NK-92 treated with Interleukin-12 subunit alpha and Interleukin-12 subunit beta, amount 100 ng/mL, for 24 hours (cell line): ENCODE data around the gene APOH.

Source experiments
- DNase-seq: peaks from one replicate; lab custom pipeline; 2025; lab: John Stamatoyannopoulos, UW

APOH gene

GRCh38 chr17:66235377-66235994, 6.3 kb upstream of the APOH start:
- DNase-seq: no peak

GRCh38 chr17:66234611-66235010, 5.4 kb upstream of the APOH start:
- no peak for DNase-seq

DNA sequence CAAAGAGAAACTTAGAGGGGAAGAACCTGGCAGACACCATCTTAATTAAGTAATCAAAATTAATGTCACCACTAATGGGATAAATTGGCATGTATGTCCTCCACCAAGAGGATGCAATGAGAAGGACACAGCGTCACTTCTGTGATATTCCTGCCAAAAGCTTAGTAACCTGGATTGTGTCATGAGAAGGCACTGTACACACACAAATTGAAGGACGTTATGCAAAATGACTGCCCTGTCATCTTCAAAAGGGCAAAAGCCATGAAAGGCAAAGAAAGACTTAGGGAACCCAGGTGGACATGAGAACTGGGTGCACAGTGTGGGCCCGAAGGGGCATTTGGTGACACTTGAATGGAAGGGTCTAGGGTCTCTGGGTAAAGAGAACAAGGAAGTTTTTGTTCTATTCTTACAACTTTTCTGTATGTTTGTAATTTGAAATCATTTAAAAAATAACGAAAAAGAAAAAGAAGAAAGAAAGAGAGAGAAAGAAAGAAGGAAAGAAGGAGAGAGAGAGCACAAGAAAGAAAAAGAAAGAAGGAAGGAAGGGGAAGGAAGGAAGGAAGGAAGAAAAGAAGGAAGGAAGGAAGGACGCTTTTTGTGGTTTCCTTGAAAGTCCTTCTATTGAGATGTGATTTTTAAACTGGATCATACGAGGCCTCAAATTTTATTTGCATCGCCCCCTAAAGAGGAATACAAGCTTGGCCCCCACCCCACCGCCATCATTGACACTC, 4.0 kb upstream of the APOH start:
- DNase-seq: no peak

GRCh38 chr17:66230922-66231591, 1.8 kb upstream of the APOH start:
- no peak for DNase-seq

DNA sequence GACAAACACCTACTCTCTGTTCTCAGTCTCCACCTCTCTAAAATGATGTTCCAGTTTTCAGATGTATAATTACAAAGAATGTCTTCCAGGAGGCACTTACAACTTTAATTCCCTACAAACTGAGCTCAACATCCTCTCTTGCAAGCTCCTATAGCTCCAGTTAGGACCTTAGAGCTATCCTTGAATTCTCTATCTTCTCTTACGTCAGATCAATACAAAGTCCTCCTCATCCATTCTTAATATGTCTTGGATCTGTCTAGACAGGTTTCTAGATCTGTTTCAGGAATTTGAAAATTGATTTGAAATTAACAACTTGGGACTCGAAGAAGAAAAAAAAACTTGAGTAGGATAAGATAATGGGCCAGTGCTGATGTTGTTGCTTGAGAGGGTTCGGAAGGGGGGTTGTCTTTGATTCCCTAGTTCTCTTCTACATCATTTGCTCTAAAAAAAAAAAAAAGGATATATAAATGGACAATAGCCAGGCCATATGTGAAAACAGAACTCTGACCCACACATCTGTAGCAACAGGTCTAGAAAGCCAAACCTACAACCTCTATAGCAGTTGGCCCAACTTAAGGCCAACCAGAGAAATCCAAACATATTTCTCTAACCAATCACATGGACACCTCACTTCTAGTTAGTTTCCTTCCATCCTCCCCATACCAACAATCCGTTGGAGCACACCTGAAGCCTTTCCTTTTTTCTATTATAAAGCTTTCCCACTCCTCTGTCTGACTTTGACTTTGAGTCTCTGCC, 746 bp upstream of the APOH start:
- no peak for DNase-seq

GRCh38 chr17:66227212-66228045, 1.8 kb downstream of the APOH start:
- no peak for DNase-seq

DNA sequence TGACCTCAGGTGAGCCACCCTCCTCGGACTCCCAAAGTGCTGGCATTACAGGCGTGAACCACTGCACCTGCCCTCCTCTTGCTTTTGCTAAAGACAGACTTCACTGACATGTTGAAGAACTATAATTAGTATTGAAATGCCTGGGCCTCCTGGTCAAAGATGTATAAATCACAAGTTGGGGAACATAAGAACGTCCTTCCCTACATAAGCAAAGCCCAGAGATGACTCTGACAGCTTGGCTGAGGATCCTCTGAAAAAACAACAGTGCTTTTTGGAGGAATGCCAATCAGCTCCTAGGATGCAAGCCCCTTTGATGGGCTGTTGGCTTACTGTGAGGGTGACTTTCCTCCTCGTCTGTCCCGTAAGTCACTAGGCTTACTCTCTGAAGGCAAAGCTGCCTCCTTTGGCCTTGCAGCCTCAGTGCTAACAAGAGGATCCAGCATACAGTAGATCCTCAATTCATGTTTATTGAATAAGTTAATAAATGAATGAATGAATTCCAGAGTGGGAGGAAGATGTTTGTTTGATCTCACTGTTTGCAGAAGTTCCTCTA, 6.3 kb downstream of the APOH start:
- DNase-seq: no peak

DNA sequence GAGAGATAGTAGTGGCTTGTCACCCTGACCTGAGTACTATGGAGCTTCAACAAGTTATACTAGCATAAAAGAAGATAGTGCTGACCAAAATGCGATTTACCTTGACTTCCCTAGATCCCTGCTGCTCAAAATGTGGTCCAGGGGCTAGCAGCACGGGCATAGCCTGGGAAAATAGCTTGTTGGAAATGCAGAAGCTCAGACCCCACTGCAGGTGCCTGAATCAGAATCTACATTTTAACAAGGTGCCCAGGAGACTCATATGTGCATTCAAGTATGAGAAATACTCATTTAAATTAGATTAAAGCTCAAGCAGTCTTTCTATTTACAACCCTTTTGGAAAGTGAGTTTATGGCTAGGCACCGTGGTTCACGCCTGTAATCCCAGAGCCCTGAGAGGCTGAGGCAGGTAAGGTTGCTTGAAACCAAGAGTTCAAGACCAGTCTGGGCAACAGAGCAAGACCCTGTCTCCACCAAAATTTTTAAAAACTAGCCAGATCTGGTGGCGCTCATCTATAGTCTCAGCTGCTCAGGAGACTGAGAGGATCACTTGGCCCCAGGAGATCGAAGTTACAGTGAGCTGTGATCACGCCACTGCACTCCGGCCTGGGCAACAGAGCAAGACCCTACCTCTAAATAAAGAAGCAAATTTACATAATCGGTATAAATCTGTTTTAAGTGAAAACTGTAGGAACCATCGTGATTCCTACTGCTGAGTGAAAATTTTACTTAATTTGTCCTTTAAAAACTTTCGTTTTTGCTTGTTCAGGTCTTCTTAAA, 7.3 kb downstream of the APOH start:
- no peak for DNase-seq

DNA sequence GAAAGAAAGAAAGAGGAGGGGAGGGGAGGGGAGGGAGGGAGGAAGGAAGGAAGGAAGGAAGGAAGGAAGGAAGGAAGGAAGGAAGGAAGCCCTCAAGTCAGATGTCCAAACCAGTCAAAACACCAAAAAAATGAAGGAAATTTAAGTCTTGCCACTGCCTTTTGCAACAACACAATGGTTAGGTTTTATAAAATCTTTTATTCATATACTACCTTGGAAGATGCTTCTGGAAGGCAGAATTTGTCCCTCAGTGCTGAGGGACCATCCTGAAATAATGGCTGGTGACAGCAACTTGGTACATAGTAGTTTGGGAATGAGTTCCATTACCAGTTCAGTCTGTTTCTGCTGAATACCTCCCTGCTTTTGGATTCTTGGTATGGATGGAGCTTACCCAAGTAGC, 7.9 kb downstream of the APOH start:
- no peak for DNase-seq

- DNase-seq: no peak
These were observed 9.0 kb downstream of the APOH start for GRCh38 chr17:66220079-66220835.

DNA sequence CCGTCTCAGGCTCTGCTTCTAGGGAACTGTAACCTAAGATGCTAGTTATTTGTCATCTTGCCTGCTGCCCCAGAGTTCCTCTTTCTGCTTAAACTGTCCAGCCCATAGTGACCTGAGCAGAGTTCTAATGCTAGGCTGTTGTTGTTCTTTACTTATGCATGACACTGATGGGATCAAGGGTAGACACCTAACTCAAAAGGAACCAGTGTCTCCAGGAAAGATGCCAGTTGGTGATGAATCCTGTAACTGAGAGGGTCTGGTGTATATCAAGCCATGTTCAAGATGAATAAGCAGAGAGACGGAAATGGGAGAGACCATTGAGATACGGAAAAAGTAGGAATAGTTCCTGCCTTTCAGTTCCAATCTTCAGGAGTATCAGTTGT, 13.7 kb downstream of the APOH start:
- DNase-seq: no peak

GRCh38 chr17:66214884-66215528, 14.2 kb downstream of the APOH start:
- no peak for DNase-seq

DNA sequence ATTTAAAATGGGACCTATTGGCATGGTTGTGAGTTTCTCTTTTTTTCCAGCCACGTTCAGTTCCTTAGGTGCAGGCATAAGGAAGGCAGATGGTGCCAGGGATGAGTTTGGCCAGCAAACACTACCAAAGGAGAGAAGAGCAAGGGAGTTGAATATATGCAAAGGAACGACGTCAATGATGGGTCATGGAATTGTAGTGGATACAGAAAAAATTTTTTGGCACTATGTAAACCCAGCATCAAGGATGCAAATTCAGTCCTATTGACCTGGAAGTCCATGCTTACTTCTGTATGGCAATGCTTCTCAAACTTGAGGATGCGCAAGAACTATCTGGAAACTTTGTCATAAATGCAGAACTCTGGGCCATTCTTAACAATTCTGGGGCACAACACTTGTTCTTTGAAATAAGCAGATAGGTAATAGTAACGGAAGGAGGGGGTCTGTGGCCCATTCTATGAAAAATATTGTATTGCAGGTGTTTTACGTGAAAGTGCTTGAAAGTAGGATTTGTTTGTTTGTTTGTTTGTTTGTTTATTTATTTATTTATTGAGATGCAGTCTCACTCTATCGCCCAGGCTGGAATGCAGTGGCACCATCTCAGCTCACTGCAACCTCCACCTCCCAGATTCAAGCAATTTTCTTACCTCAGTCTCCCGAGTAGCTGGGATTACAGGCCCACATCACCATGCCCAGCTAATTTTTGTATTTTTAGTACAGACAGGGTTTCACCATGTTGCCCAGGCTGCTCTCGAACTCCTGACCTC, 18.0 kb downstream of the APOH start:
- DNase-seq: no peak

DNA sequence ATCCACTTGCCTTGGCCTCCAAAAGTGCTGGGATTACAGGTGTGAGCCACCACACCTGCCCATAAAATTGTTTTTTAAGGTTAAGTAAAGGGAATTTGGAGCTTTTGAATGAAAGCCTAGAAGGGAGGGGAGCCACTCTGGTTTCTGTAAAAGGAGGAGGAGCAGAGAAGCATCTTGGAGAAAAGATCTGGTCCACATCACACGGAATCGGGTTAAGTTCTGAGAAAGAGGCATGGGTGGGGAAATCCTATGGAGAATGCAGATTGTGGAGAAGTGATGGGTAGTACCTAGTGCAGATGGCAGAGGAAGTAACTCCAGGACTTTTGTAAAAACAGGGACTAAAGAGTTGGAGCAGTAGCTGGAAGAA, 19.0 kb downstream of the APOH start:
- no peak for DNase-seq

DNA sequence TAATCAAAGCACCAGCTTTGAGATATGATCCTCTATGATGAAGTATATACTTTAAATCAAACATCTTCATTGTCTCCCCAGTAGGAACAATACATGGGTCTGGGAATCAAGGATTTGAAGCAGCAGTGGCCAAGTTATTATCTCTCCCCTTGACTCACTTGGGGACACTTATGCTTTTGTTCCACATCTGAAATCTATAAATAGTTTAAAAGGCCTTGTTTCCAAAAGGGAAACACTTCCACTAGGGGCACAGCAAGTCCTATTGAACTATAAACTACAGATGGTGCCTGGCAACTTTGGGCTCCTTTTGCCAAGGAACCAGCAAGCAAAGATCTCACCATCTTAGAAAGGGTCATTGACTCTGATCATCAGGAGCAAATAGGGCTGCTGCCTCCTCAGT, 21.3 kb downstream of the APOH start:
- DNase-seq: no peak

DNA sequence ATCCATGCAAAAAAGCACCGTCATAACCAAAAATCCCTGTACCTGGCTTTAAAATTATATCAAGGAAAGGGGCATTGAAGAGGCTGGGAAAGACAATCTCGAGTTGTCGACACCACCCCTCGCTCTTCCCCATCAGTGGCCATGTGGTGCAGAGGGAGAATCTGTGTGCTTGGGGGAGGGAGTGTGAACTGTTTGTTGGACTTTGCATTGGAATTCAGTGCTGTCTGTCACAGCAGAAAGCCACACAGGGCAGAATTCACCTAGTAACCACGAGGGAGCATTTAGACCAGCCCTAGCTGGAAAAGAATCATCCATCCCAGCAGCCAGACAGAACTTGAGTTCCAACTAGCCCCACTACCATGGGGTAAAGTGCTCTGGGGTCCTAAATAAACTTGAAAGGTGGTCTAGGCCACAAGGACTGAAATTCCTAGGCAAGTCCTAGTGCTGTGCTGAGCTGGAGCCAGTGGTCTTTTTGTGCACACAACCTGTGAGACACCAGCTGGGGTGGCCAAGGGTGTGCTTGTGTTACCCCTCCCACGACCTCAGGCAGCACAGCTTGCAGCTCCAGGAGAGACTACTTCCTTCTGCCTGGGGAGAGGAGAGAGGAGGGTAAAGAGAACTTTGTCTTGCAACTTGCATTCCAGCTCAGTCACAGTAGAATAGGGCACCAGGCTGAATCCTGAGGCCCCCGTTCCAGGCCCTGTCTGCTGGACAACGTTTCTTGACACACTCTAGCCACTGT, 25.8 kb downstream of the APOH start:
- DNase-seq: no peak

DNA sequence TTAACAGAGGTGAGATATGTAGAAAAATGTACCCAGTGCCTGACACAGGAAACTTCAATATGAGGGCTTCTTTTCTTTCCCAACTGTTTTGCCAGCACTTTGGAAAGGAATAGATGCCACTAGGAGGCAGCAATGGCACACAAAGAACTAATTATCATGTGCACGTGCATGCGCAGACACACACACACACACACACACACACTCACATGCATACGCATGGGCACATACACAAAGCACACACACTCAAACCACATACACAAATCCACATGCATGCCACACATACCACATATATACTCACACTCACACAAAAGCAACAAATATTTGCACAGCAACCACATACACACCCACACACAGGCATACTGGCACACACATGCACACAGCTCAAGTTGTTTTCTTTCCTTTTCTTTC, 28.5 kb downstream of the APOH start:
- DNase-seq: no peak

DNA sequence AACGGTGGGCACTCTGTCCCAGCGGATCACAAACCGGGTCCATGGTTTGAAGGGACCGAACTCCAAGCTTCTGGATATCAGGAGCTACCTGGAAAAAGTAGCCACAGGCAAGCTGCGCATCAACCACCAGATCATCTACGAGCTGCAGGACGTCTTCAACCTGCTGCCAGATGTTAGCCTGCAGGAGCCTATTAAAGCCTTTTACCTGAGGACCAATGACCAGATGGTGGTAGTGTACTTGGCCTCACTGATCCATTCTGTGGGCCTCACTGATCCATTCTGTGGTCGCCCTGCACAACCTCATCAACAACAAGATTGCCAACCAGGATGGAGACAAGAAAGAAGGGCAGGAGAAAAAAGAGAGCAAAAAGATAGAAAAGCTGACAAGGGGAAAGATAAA, 31.0 kb downstream of the APOH start:
- DNase-seq: no peak
